Measurements from ENCODE around the gene VHLL. TPM values are rescaled to one million over a fixed set of nuclear protein-coding genes. Genes with fewer than 3 reads are reported as not detected.
A peak's percentile ranks its signal among the peaks of the same experiment; 100 is the strongest.

Gene VHLL
- total RNA-seq, 1 experiment from 2014 or later: 1.1 TPM

DNA sequence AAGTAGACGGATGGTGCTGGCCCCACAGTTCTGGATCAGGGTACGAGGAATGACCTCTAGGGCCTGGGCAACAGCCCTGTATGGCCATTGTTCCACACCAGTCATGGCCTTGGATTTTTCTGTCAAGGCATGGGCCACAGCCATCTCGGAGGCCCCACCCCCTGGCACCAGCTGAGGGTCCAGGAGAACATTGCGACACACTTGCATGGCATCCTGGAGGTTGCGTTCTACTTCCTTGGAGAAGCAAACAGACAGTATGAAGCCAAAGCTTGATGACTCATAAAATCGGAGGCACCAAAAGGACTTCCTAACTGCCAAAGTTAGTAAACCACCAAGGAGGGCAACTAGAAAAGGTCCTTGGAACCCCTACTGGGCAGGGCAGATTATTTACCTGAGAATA, 11.9 kb upstream of the VHLL start:
- Histone ChIP-seq H2AFZ (ENCODE audit: low read length) (no peak overlapping the region), H3K9me3 (ENCODE audit: low read length) (no peaks in the 10 kb centered on the region), H3K36me3 (ENCODE audit: low read depth, low read length) (peaks cover 72% of the 10 kb centered on the region), H3K79me2 (ENCODE audit: low read length) (no peaks in the 10 kb centered on the region), H3K27ac (ENCODE audit: low read length) (no peak overlapping the region), H3K4me2 (ENCODE audit: low read length) (no peak overlapping the region), H3K4me3 (ENCODE audit: low read length) (no peak overlapping the region), H4K20me1 (ENCODE audit: low read length) (peaks cover 3% of the 10 kb centered on the region; the same call in 1 of the 2 replicates), H3K27me3 (ENCODE audit: low read length) (no peaks in the 10 kb centered on the region), H3K4me1 (ENCODE audit: insufficient read depth, low read length) (peaks cover 9% of the 10 kb centered on the region; the same call in 1 of the 2 replicates), H3F3A (ENCODE audit: low read length, unreplicated experiment) (no peaks in the 10 kb centered on the region), H3K9me2 (replicated peaks; ENCODE audit: low read length) (no peaks in the 10 kb centered on the region), H3K9ac (ENCODE audit: low read length) (no peak overlapping the region)
- POLR2A ChIA-PET (ENCODE audit: unreplicated experiment): no interaction called here
- no TSS peak for BruUV-seq (replicated peaks)
- no peak for TF ChIP-seq EZH2 (IDR thresholded peaks at IDR 0.05; ENCODE audit: low read length, unreplicated experiment)
- TF ChIP-seq CTCF (conservative IDR thresholded peaks at IDR 0.05; ENCODE audit: low read depth, low read length): no peak
- no peak for TF ChIP-seq EZH2phosphoT487 (IDR thresholded peaks at IDR 0.05; ENCODE audit: borderline replicate concordance, low read length)
- CTCF ChIA-PET: interaction anchor here (0.5 kb wide), 1 partner anchor 75 kb away, joined by 5 read pairs; no protein-coding TSS in a partner anchor
- DNase-seq (peak; percentile 75), ATAC-seq (peak; percentile 81)
- intact Hi-C loops (cut with micrococcal nuclease): loop anchor here (10.0 kb wide), 1 partner anchor 166 kb away; no protein-coding TSS in a partner anchor

GRCh38 chr1:156308078-156308477, 9.0 kb upstream of the VHLL start:
- Histone ChIP-seq H3K9me2 (replicated peaks; ENCODE audit: low read length) (no peaks in the 10 kb centered on the region), H3K9ac (ENCODE audit: low read length) (no peak overlapping the region), H3F3A (ENCODE audit: low read length, unreplicated experiment) (no peaks in the 10 kb centered on the region), H2AFZ (ENCODE audit: low read length) (no peak overlapping the region), H3K27me3 (ENCODE audit: low read length) (no peaks in the 10 kb centered on the region), H3K27ac (ENCODE audit: low read length) (no peak overlapping the region), H3K4me1 (ENCODE audit: insufficient read depth, low read length) (peaks cover 9% of the 10 kb centered on the region; the same call in 1 of the 2 replicates), H3K4me2 (ENCODE audit: low read length) (no peak overlapping the region), H3K4me3 (ENCODE audit: low read length) (no peak overlapping the region), H4K20me1 (ENCODE audit: low read length) (peaks cover 3% of the 10 kb centered on the region; the same call in 1 of the 2 replicates), H3K36me3 (ENCODE audit: low read depth, low read length) (peaks cover 58% of the 10 kb centered on the region), H3K79me2 (ENCODE audit: low read length) (no peaks in the 10 kb centered on the region), H3K9me3 (ENCODE audit: low read length) (no peaks in the 10 kb centered on the region)
- TF ChIP-seq EZH2phosphoT487 (IDR thresholded peaks at IDR 0.05; ENCODE audit: borderline replicate concordance, low read length): no peak
- TF ChIP-seq CTCF (conservative IDR thresholded peaks at IDR 0.05; ENCODE audit: low read depth, low read length): no peak
- BruUV-seq (replicated peaks): no TSS peak
- DNase-seq (peak; percentile 38), ATAC-seq (peak; percentile 59; the same call in 1 of the 2 replicates)
- POLR2A ChIA-PET (ENCODE audit: unreplicated experiment): no interaction called here
- intact Hi-C loops (cut with micrococcal nuclease): no loop called here
- CTCF ChIA-PET: no interaction called here

DNA sequence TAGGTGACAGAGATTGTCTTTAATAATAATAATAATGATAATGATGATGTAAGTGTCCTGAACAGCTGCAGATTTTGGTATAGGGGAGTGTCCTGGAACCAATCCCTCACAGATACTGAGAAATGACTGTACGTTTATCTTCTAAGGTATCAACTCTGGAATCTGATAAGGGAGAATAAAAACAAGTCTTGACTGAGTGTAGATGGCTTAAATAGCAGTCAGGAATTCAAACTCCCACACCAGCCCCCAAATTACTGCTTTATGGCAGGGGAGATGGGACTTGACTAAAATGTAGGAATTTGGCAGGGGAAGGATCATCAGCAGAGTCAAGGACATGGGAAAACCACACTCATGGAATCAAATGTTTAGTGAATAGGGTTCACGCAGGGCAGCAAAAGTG, 6.1 kb upstream of the VHLL start:
- Histone ChIP-seq H3K4me3 (ENCODE audit: low read length) (no peak overlapping the region), H3K4me2 (ENCODE audit: low read length) (no peak overlapping the region), H3K27me3 (ENCODE audit: low read length) (no peaks in the 10 kb centered on the region), H3K4me1 (ENCODE audit: insufficient read depth, low read length) (no peaks in the 10 kb centered on the region), H3F3A (ENCODE audit: low read length, unreplicated experiment) (no peaks in the 10 kb centered on the region), H3K9me2 (replicated peaks; ENCODE audit: low read length) (no peaks in the 10 kb centered on the region), H3K27ac (ENCODE audit: low read length) (no peak overlapping the region), H2AFZ (ENCODE audit: low read length) (no peak overlapping the region), H3K9me3 (ENCODE audit: low read length) (no peaks in the 10 kb centered on the region), H3K9ac (ENCODE audit: low read length) (no peak overlapping the region), H3K36me3 (ENCODE audit: low read depth, low read length) (peaks cover 33% of the 10 kb centered on the region), H3K79me2 (ENCODE audit: low read length) (no peaks in the 10 kb centered on the region), H4K20me1 (ENCODE audit: low read length) (no peaks in the 10 kb centered on the region)
- ATAC-seq (no peak), DNase-seq (no peak)
- POLR2A ChIA-PET (ENCODE audit: unreplicated experiment): no interaction called here
- intact Hi-C loops (cut with micrococcal nuclease): no loop called here
- BruUV-seq (replicated peaks): no TSS peak
- CTCF ChIA-PET: no interaction called here
- TF ChIP-seq EZH2phosphoT487 (IDR thresholded peaks at IDR 0.05; ENCODE audit: borderline replicate concordance, low read length) (no peak), EZH2 (IDR thresholded peaks at IDR 0.05; ENCODE audit: low read length, unreplicated experiment) (no peak), CTCF (conservative IDR thresholded peaks at IDR 0.05; ENCODE audit: low read depth, low read length) (no peak)
